CD8-positive, alpha-beta memory T cell (primary cell): ENCODE measurements around the gene DPP6. TPM values are rescaled to one million over a fixed set of nuclear protein-coding genes. Genes with fewer than 3 reads are reported as not detected.

Experiments
- CTCF ChIA-PET: fragments of 350-600 bp; sonication (Branson Sonifier 250); formaldehyde crosslinking; loops from one replicate; lab custom pipeline; 2021; ENCODE audit warnings: antibody characterized with exemption; lab: Charles Lee
- POLR2A ChIA-PET: fragments of 350-600 bp; sonication (Branson Sonifier 250); formaldehyde crosslinking; loops from one replicate; lab custom pipeline; 2021; ENCODE audit warnings: antibody characterized with exemption; lab: Charles Lee
- DNase-seq, 5 donors: peaks; one replicate each; pipeline versions ENCODE4 v3.0.0 to v3.0.0-alpha.2; 2020 to 2022; ENCODE audit warnings: mixed read lengths in 1 of 5
- H3K27ac ChIP-seq: one replicate; pipeline ENCODE4 v1.7.0; 2013; ENCODE audit warnings: low read depth, mild to moderate bottlenecking, low read length, moderate library complexity
- H3K27me3 ChIP-seq: 2 replicates; pipeline ENCODE4 v1.7.0; 2013; ENCODE audit warnings: low read length, mild to moderate bottlenecking; ENCODE audit not compliant: insufficient read depth, poor library complexity, severe bottlenecking
- H3K36me3 ChIP-seq: 2 replicates; pipeline ENCODE4 v1.7.0; 2013; ENCODE audit warnings: mild to moderate bottlenecking, low read length, moderate library complexity; ENCODE audit not compliant: insufficient read depth
- H3K4me1 ChIP-seq: 2 replicates; pipeline ENCODE4 v1.7.0; 2013; ENCODE audit warnings: mild to moderate bottlenecking, low read length, moderate library complexity; ENCODE audit not compliant: insufficient read depth
- H3K4me3 ChIP-seq: 2 replicates; pipeline ENCODE4 v1.7.0; 2013; ENCODE audit warnings: mild to moderate bottlenecking, low read length
- H3K9me3 ChIP-seq: 2 replicates; pipeline ENCODE4 v1.7.0; 2013; ENCODE audit warnings: mild to moderate bottlenecking, low read length
- H3K27ac Mint-ChIP-seq, 8 donors: one replicate each; pipeline ENCODE4 v1.8.0; 2020 to 2021; ENCODE audit warnings: mixed read lengths in 8 of 8, mild to moderate bottlenecking in 6 of 8, inconsistent platforms in 3 of 8, moderate library complexity in 3 of 8
- H3K27me3 Mint-ChIP-seq, 2 donors: one replicate each; pipeline ENCODE4 v1.8.0; 2020 to 2021; ENCODE audit warnings: mixed read lengths in 2 of 2, mild to moderate bottlenecking in 1 of 2, moderate library complexity in 1 of 2
- H3K36me3 Mint-ChIP-seq, 3 donors: one replicate each; pipeline ENCODE4 v1.8.0; 2020 to 2021; ENCODE audit warnings: mixed read lengths in 3 of 3, inconsistent platforms in 1 of 3, mild to moderate bottlenecking in 1 of 3
- H3K4me1 Mint-ChIP-seq, 3 donors: one replicate each; pipeline ENCODE4 v1.8.0; 2020 to 2021; ENCODE audit warnings: mixed read lengths in 3 of 3, inconsistent platforms in 1 of 3, mild to moderate bottlenecking in 1 of 3
- H3K4me3 Mint-ChIP-seq, 7 donors: one replicate each; pipeline ENCODE4 v1.8.0; 2020 to 2021; ENCODE audit warnings: mixed read lengths in 7 of 7, mild to moderate bottlenecking in 6 of 7, moderate library complexity in 4 of 7, inconsistent platforms in 2 of 7
- H3K9me3 Mint-ChIP-seq, 5 donors: one replicate each; pipeline ENCODE4 v1.8.0; 2020 to 2022; ENCODE audit warnings: mixed read lengths in 5 of 5, mild to moderate bottlenecking in 3 of 5, moderate library complexity in 2 of 5, inconsistent platforms in 1 of 5
- polyA plus RNA-seq: library from polyadenylated mRNA; unstranded; fragments of 300-500 nt; fragmentation: Illumina TruSeq; gene quantifications from one replicate; pipeline ENCODE4 v1.2.3, GENCODE V29; 2021
- total RNA-seq, 2 experiments: library from RNA; stranded (reverse); gene quantifications; one replicate each; pipeline ENCODE4 v1.2.3, GENCODE V29; 2021

Gene DPP6
- total and polyA plus RNA-seq, 3 experiments from 2014 or later: not detected

- ChIA-PET POLR2A (no interaction called here), CTCF (no interaction called here)
- Histone ChIP-seq H3K36me3 (no peaks in the 10 kb centered on the region), H3K4me3 (no peak overlapping the region), H3K27me3 (no peaks in the 10 kb centered on the region), H3K9me3 (no peaks in the 10 kb centered on the region), H3K27ac (no peak overlapping the region), H3K4me1 (no peaks in the 10 kb centered on the region)
- H3K9me3 Mint-ChIP-seq: peaks cover 0 to 3% (median 0%) of the 10 kb centered on the region in 5 donors
- no peak overlapping the region for H3K4me3 Mint-ChIP-seq
- no peaks in the 10 kb centered on the region for H3K4me1 Mint-ChIP-seq
- H3K36me3 Mint-ChIP-seq: no peaks in the 10 kb centered on the region
- H3K27ac Mint-ChIP-seq: no peak overlapping the region
- H3K27me3 Mint-ChIP-seq: peaks cover 0 to 3% of the 10 kb centered on the region in 2 donors
- DNase-seq: no peak
Measured at GRCh38 chr7:154686305-154686704, 634.1 kb downstream of the DPP6 start.

- ChIA-PET POLR2A (no interaction called here), CTCF (no interaction called here)
- Histone ChIP-seq H3K4me1 (no peaks in the 10 kb centered on the region), H3K9me3 (no peaks in the 10 kb centered on the region), H3K36me3 (no peaks in the 10 kb centered on the region), H3K4me3 (no peak overlapping the region), H3K27me3 (no peaks in the 10 kb centered on the region), H3K27ac (no peak overlapping the region)
- Mint-ChIP-seq H3K9me3 (no peaks in the 10 kb centered on the region), H3K4me3 (no peak overlapping the region), H3K27ac (no peak overlapping the region), H3K27me3 (peaks cover 0 to 1% of the 10 kb centered on the region in 2 donors), H3K36me3 (no peaks in the 10 kb centered on the region), H3K4me1 (no peaks in the 10 kb centered on the region)
- DNase-seq: no peak
Measured at GRCh38 chr7:154688952-154689351, 636.8 kb downstream of the DPP6 start.

DNA sequence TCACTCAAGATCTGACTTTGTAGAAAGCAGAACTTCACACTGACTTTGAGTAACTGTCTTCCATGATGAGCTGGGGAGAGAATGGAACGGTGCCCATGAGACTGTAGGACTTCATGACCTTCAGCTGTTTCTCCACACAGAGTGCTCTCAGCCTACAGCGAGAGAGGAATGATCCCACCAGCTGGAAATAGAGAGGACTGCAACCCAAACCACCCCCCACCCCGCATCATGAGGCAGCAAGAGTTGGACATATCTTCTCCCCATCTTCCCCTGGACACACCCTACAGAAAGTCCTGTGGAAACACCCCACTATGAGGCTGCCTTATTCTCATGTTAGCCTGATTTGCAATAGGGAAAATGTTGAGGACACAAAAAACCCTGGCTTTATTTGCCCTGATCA is 638.2 kb downstream of the DPP6 start:
- Histone ChIP-seq H3K4me3 (no peak overlapping the region), H3K9me3 (no peaks in the 10 kb centered on the region), H3K27ac (no peak overlapping the region), H3K4me1 (no peaks in the 10 kb centered on the region), H3K36me3 (no peaks in the 10 kb centered on the region), H3K27me3 (no peaks in the 10 kb centered on the region)
- POLR2A ChIA-PET: no interaction called here
- peaks cover 0 to 1% (median 0%) of the 10 kb centered on the region in 5 donors for H3K9me3 Mint-ChIP-seq
- H3K27ac Mint-ChIP-seq: no peak overlapping the region
- no peaks in the 10 kb centered on the region for H3K4me1 Mint-ChIP-seq
- no peaks in the 10 kb centered on the region for H3K36me3 Mint-ChIP-seq
- H3K4me3 Mint-ChIP-seq: no peak overlapping the region
- H3K27me3 Mint-ChIP-seq: peaks cover 0 to 1% of the 10 kb centered on the region in 2 donors
- CTCF ChIA-PET: no interaction called here
- no peak for DNase-seq

- no peaks in the 10 kb centered on the region for H3K36me3 Mint-ChIP-seq
- no peaks in the 10 kb centered on the region for H3K4me1 ChIP-seq
- ChIA-PET POLR2A (no interaction called here), CTCF (no interaction called here)
- H3K9me3 ChIP-seq: no peaks in the 10 kb centered on the region
- DNase-seq: no peak
- H3K27ac ChIP-seq: no peak overlapping the region
- no peak overlapping the region for H3K4me3 ChIP-seq
- peaks cover 0 to 2% (median 0%) of the 10 kb centered on the region in 5 donors for H3K9me3 Mint-ChIP-seq
- H3K27me3 Mint-ChIP-seq: peaks cover 0 to 1% of the 10 kb centered on the region in 2 donors
- H3K27me3 ChIP-seq: no peaks in the 10 kb centered on the region
- H3K27ac Mint-ChIP-seq: no peak overlapping the region
- H3K36me3 ChIP-seq: no peaks in the 10 kb centered on the region
- no peaks in the 10 kb centered on the region for H3K4me1 Mint-ChIP-seq
- H3K4me3 Mint-ChIP-seq: no peak overlapping the region
Measured at GRCh38 chr7:154693661-154694060, 641.5 kb downstream of the DPP6 start.

GRCh38 chr7:154695836-154696235 is 643.6 kb downstream of the DPP6 start:
- Histone ChIP-seq H3K27me3 (no peaks in the 10 kb centered on the region), H3K4me3 (no peak overlapping the region), H3K4me1 (no peaks in the 10 kb centered on the region), H3K9me3 (no peaks in the 10 kb centered on the region), H3K27ac (no peak overlapping the region), H3K36me3 (no peaks in the 10 kb centered on the region)
- Mint-ChIP-seq H3K36me3 (no peaks in the 10 kb centered on the region), H3K4me3 (no peak overlapping the region), H3K27ac (no peak overlapping the region), H3K9me3 (peaks cover 0 to 2% (median 0%) of the 10 kb centered on the region in 5 donors), H3K4me1 (no peaks in the 10 kb centered on the region), H3K27me3 (peaks cover 0 to under 1% of the 10 kb centered on the region in 2 donors)
- ChIA-PET POLR2A (no interaction called here), CTCF (no interaction called here)
- DNase-seq: no peak

GRCh38 chr7:154696556-154696955 is 644.4 kb downstream of the DPP6 start:
- Mint-ChIP-seq H3K4me1 (no peaks in the 10 kb centered on the region), H3K36me3 (no peaks in the 10 kb centered on the region), H3K27ac (no peak overlapping the region), H3K27me3 (peaks cover 0 to 1% of the 10 kb centered on the region in 2 donors), H3K4me3 (no peak overlapping the region), H3K9me3 (peaks cover 0 to 4% (median 2%) of the 10 kb centered on the region in 5 donors)
- POLR2A ChIA-PET: no interaction called here
- Histone ChIP-seq H3K27me3 (no peaks in the 10 kb centered on the region), H3K27ac (no peak overlapping the region), H3K4me1 (no peaks in the 10 kb centered on the region), H3K4me3 (no peak overlapping the region), H3K9me3 (no peaks in the 10 kb centered on the region), H3K36me3 (no peaks in the 10 kb centered on the region)
- CTCF ChIA-PET: no interaction called here
- no peak for DNase-seq

DNA sequence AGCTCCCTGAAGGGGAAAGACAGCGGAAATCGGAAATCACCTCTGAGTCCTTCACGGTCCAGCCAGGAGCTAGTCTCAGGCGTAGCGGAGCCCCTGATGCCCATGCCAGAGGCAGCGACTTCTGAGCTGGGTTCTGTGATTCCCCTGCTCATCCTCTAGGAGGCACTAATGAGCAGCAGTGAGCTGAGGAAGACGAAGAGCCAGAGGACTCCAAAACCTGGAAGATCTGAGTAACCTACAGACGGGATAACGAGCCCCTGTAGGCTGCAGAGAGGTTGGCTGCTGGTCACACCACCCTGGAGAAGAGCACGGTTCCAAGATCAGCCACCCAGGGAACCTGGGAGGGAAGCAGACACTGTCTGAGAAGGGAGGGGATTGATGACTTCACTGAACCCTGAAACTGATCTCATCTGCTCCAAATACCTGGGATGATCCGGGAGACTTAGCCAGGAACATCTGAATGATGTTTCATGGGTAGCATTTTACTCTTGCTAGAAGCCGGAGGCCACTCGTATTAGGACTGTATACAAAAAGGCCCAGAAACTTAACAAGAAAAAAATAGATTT is 646.6 kb downstream of the DPP6 start:
- no peaks in the 10 kb centered on the region for H3K9me3 ChIP-seq
- no peak overlapping the region for H3K4me3 ChIP-seq
- H3K36me3 ChIP-seq: no peaks in the 10 kb centered on the region
- DNase-seq: no peak
- H3K27me3 Mint-ChIP-seq: peaks cover 0 to 1% of the 10 kb centered on the region in 2 donors
- H3K27ac Mint-ChIP-seq: no peak overlapping the region
- H3K9me3 Mint-ChIP-seq: peaks cover 0 to 4% (median 2%) of the 10 kb centered on the region in 5 donors
- H3K4me1 Mint-ChIP-seq: no peaks in the 10 kb centered on the region
- POLR2A ChIA-PET: no interaction called here
- H3K4me1 ChIP-seq: no peaks in the 10 kb centered on the region
- H3K4me3 Mint-ChIP-seq: no peak overlapping the region
- CTCF ChIA-PET: no interaction called here
- H3K27me3 ChIP-seq: no peaks in the 10 kb centered on the region
- H3K36me3 Mint-ChIP-seq: no peaks in the 10 kb centered on the region
- H3K27ac ChIP-seq: no peak overlapping the region

DNA sequence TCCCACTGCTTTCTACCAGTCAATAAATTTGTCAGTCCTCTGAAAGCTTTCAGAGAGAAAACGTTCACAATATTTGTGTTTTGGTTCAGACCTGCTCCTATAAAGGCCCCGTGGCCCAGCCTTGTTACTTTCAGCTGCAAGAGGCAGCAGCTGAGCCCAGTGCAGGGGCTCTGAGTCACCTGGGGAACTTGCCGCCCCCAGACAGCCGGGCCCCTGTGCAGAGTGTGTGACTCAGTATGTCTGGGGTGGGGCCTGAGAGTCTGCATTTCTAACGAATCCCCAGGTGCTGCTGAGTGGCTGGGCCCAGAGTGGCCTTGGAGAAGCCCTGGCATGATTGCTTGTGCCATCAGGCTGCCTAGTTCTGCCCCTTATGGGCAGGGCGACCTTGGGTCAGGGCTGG is 647.2 kb downstream of the DPP6 start:
- no peak for DNase-seq

More for the DNA sequence above, 647.2 kb downstream of the DPP6 start:
- Mint-ChIP-seq H3K36me3 (no peaks in the 10 kb centered on the region), H3K27me3 (peaks cover 0 to 1% of the 10 kb centered on the region in 2 donors), H3K4me1 (no peaks in the 10 kb centered on the region), H3K9me3 (peaks cover 0 to 9% (median 4%) of the 10 kb centered on the region in 5 donors), H3K27ac (no peak overlapping the region), H3K4me3 (no peak overlapping the region)
- Histone ChIP-seq H3K4me3 (no peak overlapping the region), H3K4me1 (no peaks in the 10 kb centered on the region), H3K27me3 (no peaks in the 10 kb centered on the region), H3K27ac (no peak overlapping the region), H3K9me3 (no peaks in the 10 kb centered on the region), H3K36me3 (no peaks in the 10 kb centered on the region)
- ChIA-PET CTCF (no interaction called here), POLR2A (no interaction called here)
